Calu3 (cell line): ENCODE results near the gene RIN3. TPM values are rescaled to one million over a fixed set of nuclear protein-coding genes. Genes with fewer than 3 reads are reported as not detected.

ENCODE experiments used
- BruUV-seq: library from RNA; stranded (reverse); fragments of 400-500 nt; replicated peaks from 2 replicates; lab custom pipeline; 2021; lab: Mats Ljungman, UMichigan
- CTCF ChIA-PET: fragments of 300-600 bp; sonication (Branson Sonifier 250); formaldehyde crosslinking; loops from one replicate; lab custom pipeline; 2022; ENCODE audit warnings: antibody characterized with exemption; lab: Charles Lee
- DNase-seq: peaks from one replicate; pipeline ENCODE4 v3.0.0; 2022
- H3K27ac Mint-ChIP-seq: one replicate; pipeline ENCODE4 v1.8.0; 2022; ENCODE audit warnings: mixed read lengths; ENCODE audit not compliant: unreplicated experiment
- H3K27me3 Mint-ChIP-seq: one replicate; pipeline ENCODE4 v1.8.0; 2022; ENCODE audit warnings: mixed read lengths; ENCODE audit not compliant: unreplicated experiment
- H3K36me3 Mint-ChIP-seq: one replicate; pipeline ENCODE4 v1.8.0; 2022; ENCODE audit warnings: mild to moderate bottlenecking, moderate library complexity, mixed read lengths; ENCODE audit not compliant: insufficient read depth, unreplicated experiment
- H3K4me1 Mint-ChIP-seq: one replicate; pipeline ENCODE4 v1.8.0; 2022; ENCODE audit warnings: mild to moderate bottlenecking, low read depth, mixed read lengths; ENCODE audit not compliant: unreplicated experiment
- H3K4me3 Mint-ChIP-seq: one replicate; pipeline ENCODE4 v1.8.0; 2022; ENCODE audit warnings: mild to moderate bottlenecking, low read depth, moderate library complexity, mixed read lengths; ENCODE audit not compliant: unreplicated experiment
- H3K9me3 Mint-ChIP-seq: one replicate; pipeline ENCODE4 v1.8.0; 2022; ENCODE audit warnings: low read depth, mixed read lengths; ENCODE audit not compliant: unreplicated experiment
- intact Hi-C: fragments of 100-400 bp; cut with micrococcal nuclease; formaldehyde crosslinking; loops from one replicate; pipeline ENCODE4 v1.10.0; 2022; ENCODE audit not compliant: unreplicated experiment
- total RNA-seq: library from RNA; stranded (reverse); gene quantifications from 2 replicates; pipeline ENCODE4 v1.2.3, GENCODE V29; 2022
- TF ChIP-seq, protein P1 (sequence below): fragments of 200-600 bp; IDR thresholded peaks from one replicate; pipeline ENCODE4 v1.8.0; 2022; ENCODE audit warnings: antibody characterized with exemption; ENCODE audit not compliant: unreplicated experiment

The RIN3 gene
- total RNA-seq, 1 experiment from 2014 or later: 13.8 TPM

DNA sequence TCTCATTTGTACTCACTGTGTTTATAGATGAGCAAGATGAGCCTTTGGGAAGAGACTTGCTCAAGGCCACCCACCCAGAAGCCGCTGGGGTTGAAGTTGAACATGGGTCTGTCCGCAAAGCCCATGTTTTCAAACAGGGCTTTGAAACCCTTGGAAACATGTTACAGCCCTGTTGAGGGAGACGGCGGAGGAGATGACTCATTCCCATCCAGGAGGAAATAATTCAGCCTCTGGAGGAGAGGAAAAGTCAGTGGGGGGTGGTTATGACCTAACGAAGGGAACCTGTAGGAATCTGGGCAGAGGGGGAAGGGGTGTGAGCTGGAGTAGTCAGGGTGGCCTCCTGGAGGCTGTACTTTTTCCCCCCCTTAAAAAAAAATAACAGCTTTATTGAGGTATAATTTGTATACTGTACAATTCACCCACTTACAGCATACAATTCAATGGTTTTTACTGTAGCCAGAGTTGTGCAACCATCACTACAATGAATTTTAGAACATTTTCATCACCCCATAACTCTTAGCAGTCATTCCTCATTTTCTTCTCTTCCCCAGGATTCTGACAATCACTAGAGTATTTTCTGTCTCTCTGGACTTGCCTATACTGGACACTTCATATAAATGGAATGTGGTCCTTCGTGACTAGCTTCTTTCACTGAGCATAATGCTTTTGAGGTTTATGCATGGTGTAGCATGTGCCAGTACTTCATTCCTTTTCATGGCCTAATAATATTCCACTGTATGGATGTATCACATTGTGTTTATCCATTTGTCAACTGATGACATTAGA is 1.9 kb upstream of the RIN3 start:
- peak overlapping the region; percentile 95 for H3K27ac Mint-ChIP-seq
- H3K27me3 Mint-ChIP-seq: no peaks in the 10 kb centered on the region
- TF ChIP-seq, protein P1, sequence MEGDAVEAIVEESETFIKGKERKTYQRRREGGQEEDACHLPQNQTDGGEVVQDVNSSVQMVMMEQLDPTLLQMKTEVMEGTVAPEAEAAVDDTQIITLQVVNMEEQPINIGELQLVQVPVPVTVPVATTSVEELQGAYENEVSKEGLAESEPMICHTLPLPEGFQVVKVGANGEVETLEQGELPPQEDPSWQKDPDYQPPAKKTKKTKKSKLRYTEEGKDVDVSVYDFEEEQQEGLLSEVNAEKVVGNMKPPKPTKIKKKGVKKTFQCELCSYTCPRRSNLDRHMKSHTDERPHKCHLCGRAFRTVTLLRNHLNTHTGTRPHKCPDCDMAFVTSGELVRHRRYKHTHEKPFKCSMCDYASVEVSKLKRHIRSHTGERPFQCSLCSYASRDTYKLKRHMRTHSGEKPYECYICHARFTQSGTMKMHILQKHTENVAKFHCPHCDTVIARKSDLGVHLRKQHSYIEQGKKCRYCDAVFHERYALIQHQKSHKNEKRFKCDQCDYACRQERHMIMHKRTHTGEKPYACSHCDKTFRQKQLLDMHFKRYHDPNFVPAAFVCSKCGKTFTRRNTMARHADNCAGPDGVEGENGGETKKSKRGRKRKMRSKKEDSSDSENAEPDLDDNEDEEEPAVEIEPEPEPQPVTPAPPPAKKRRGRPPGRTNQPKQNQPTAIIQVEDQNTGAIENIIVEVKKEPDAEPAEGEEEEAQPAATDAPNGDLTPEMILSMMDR: no peak
- H3K9me3 Mint-ChIP-seq: no peaks in the 10 kb centered on the region
- H3K36me3 Mint-ChIP-seq: peaks cover 22% of the 10 kb centered on the region
- intact Hi-C loops: no loop called here
- CTCF ChIA-PET: interaction anchor here (0.6 to 0.7 kb wide), 2 partner anchors 35 to 529 kb away, joined by 4 to 6 read pairs; no protein-coding TSS in a partner anchor
- peaks cover 26% of the 10 kb centered on the region for H3K4me1 Mint-ChIP-seq
- peak overlapping the region; percentile 44 for H3K4me3 Mint-ChIP-seq
- DNase-seq: peak; percentile 75
- no TSS peak for BruUV-seq

DNA sequence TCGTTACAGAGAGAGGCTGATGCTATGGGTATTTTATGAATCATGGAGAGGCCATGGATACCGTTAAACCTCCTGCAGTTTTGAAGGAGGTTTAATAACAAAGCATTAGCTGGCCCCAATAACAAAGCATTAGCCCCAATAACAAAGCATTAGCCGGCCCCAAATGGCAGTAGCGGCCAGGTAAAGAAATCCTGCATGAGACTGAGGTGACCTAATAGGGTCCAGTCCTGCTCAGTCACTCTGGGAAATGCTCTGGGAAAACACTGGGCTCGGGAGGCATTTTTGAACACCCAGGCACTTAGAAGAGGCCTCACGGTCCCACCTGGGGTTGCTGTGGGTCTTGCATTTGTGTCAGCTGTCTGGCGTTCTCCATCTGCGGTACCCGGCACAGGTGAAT is 776 bp upstream of the RIN3 start:
- H3K27me3 Mint-ChIP-seq: no peaks in the 10 kb centered on the region
- H3K27ac Mint-ChIP-seq: no peak overlapping the region
- DNase-seq: no peak
- CTCF ChIA-PET: no interaction called here
- TF ChIP-seq, protein P1: no peak
- H3K36me3 Mint-ChIP-seq: peaks cover 22% of the 10 kb centered on the region
- no TSS peak for BruUV-seq
- no peaks in the 10 kb centered on the region for H3K9me3 Mint-ChIP-seq
- H3K4me3 Mint-ChIP-seq: peak overlapping the region; percentile 73
- H3K4me1 Mint-ChIP-seq: peaks cover 17% of the 10 kb centered on the region
- intact Hi-C loops: no loop called here

GRCh38 chr14:92513966-92514843 is 624 bp downstream of the RIN3 start:
- BruUV-seq: no TSS peak
- CTCF ChIA-PET: no interaction called here
- no peak overlapping the region for H3K27ac Mint-ChIP-seq
- peak overlapping the region; percentile 73 for H3K4me3 Mint-ChIP-seq
- DNase-seq: peak; percentile 26
- H3K27me3 Mint-ChIP-seq: no peaks in the 10 kb centered on the region
- peaks cover 22% of the 10 kb centered on the region for H3K36me3 Mint-ChIP-seq
- no peaks in the 10 kb centered on the region for H3K9me3 Mint-ChIP-seq
- TF ChIP-seq, protein P1: no peak
- peaks cover 17% of the 10 kb centered on the region for H3K4me1 Mint-ChIP-seq
- intact Hi-C loops: no loop called here

DNA sequence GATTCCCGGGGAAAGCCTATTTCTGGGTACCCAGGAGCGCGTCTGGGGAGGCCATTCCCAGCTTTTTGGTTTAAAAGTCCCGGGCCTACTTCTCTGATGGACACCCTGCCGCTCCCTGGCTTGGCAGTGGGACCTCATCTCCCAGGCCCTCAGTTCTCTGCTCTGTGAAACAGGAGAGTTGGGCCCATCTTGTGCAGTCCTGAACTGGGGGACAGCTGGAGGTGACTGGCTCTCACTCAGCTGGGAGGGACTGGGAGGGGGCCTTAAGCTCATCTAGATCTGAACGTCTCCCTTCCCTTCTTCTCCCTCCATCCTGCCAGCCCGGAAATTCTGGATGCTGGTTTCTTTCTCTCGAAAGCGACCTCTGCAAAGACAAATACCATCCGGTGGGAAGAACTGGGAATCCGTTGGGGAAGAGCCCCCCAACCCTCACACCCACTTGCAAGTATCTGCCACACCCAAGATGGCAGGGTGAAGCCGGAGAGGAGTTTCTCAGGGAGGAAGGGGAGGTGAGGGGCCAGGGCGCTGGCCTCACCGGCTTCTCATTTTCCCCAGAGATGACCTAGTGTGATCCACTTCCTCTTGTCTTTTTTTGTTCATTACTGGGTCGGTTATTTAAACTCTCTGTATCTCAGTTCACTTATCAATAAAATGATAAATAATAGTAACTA is 1.4 kb downstream of the RIN3 start:
- H3K9me3 Mint-ChIP-seq: no peaks in the 10 kb centered on the region
- TF ChIP-seq, protein P1: no peak
- no peaks in the 10 kb centered on the region for H3K27me3 Mint-ChIP-seq
- intact Hi-C loops: no loop called here
- peak overlapping the region; percentile 73 for H3K4me3 Mint-ChIP-seq
- peaks cover 22% of the 10 kb centered on the region for H3K36me3 Mint-ChIP-seq
- no TSS peak for BruUV-seq
- peaks cover 17% of the 10 kb centered on the region for H3K4me1 Mint-ChIP-seq
- CTCF ChIA-PET: no interaction called here
- DNase-seq: no peak
- no peak overlapping the region for H3K27ac Mint-ChIP-seq
